ENCODE data around the gene SASH1.

SASH1 gene

DNA sequence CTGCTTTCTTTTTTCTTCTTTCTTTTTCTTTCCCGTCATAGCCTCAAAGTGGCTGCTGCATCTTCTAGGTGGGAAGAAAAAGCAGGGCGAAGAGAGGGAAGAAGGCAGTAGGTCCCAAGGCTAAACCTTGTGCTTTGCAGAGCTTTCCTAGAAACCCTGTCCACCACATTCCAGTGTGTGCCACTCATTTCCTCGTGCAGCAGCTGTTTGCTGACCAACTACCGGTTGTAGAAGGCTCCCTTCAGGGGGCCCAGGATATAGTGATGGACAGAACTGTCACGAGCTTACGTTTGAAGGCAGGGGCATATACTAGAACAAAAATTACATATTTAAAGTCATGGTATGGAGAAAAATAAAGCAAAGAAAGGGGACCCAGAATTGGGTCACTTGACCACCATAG lies 103.0 kb downstream of the SASH1 start:
- Histone ChIP-seq H3K4me2 (ENCODE audit: low read depth, low read length) (no peak overlapping the region), H3K4me1 (ENCODE audit: low read length) (no peaks in the 10 kb centered on the region)

DNA sequence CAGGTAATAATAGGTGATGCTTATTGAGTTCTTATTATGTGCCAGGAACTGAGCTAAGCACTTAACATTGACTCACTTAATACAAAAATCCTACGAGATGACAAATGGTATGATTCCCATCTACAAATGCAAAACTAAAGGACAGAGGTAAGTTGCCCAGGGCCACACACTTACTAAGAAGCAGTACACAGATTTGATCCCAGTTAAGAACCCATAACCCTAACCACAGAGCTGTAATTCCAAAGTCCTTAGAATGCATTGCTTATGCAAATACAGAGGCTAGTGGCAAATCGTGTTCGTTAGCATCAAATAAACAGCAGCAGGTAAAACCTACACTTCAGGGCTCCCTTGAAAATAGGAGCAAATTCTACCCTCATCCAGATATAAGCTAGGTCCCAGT lies 104.0 kb downstream of the SASH1 start:
- H3K79me2 ChIP-seq (ENCODE audit: low read length): no peaks in the 10 kb centered on the region
- no peak overlapping the region for H3K27ac ChIP-seq (ENCODE audit: low read length)
- H3K4me1 ChIP-seq (ENCODE audit: low read length): no peaks in the 10 kb centered on the region
- H3F3A ChIP-seq (ENCODE audit: insufficient read depth, low read length): no peaks in the 10 kb centered on the region
- H2AFZ ChIP-seq (ENCODE audit: low read length): no peak overlapping the region
- no peaks in the 10 kb centered on the region for H3K27me3 ChIP-seq (replicated peaks; ENCODE audit: insufficient read depth, low read length)
- no peak overlapping the region for H3K9ac ChIP-seq (ENCODE audit: low read length)
- H3K9me2 ChIP-seq (replicated peaks; ENCODE audit: insufficient read depth, low read length): no peaks in the 10 kb centered on the region
- no peak overlapping the region for H3K4me2 ChIP-seq (ENCODE audit: low read depth, low read length)
- DNase-seq: no peak
- no peaks in the 10 kb centered on the region for H3K9me3 ChIP-seq (replicated peaks; ENCODE audit: insufficient read depth, low read length)
- H3K36me3 ChIP-seq (replicated peaks; ENCODE audit: insufficient read depth, low read length): no peaks in the 10 kb centered on the region
- no peak for TF ChIP-seq EZH2 (optimal IDR thresholded peaks at IDR 0.05; ENCODE audit: low read depth, low read length)
- TF ChIP-seq, protein P1, sequence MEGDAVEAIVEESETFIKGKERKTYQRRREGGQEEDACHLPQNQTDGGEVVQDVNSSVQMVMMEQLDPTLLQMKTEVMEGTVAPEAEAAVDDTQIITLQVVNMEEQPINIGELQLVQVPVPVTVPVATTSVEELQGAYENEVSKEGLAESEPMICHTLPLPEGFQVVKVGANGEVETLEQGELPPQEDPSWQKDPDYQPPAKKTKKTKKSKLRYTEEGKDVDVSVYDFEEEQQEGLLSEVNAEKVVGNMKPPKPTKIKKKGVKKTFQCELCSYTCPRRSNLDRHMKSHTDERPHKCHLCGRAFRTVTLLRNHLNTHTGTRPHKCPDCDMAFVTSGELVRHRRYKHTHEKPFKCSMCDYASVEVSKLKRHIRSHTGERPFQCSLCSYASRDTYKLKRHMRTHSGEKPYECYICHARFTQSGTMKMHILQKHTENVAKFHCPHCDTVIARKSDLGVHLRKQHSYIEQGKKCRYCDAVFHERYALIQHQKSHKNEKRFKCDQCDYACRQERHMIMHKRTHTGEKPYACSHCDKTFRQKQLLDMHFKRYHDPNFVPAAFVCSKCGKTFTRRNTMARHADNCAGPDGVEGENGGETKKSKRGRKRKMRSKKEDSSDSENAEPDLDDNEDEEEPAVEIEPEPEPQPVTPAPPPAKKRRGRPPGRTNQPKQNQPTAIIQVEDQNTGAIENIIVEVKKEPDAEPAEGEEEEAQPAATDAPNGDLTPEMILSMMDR (IDR thresholded peaks at IDR 0.05; ENCODE audit: low read length): no peak
- TF ChIP-seq EZH2phosphoT487 (IDR thresholded peaks at IDR 0.05; ENCODE audit: low read length): no peak
- no peaks in the 10 kb centered on the region for H4K20me1 ChIP-seq (ENCODE audit: insufficient read depth, low read length)
- H3K4me3 ChIP-seq (ENCODE audit: low read length): no peak overlapping the region

More for the DNA sequence above, 103.0 kb downstream of the SASH1 start:
- H2AFZ ChIP-seq (ENCODE audit: low read length): no peak overlapping the region
- no peak overlapping the region for H3K4me3 ChIP-seq (ENCODE audit: low read length)
- H3F3A ChIP-seq (ENCODE audit: insufficient read depth, low read length): no peaks in the 10 kb centered on the region
- H3K9me3 ChIP-seq (replicated peaks; ENCODE audit: insufficient read depth, low read length): no peaks in the 10 kb centered on the region
- H4K20me1 ChIP-seq (ENCODE audit: insufficient read depth, low read length): no peaks in the 10 kb centered on the region
- no peak for DNase-seq
- no peak overlapping the region for H3K9ac ChIP-seq (ENCODE audit: low read length)
- no peaks in the 10 kb centered on the region for H3K9me2 ChIP-seq (replicated peaks; ENCODE audit: insufficient read depth, low read length)
- H3K27ac ChIP-seq (ENCODE audit: low read length): no peak overlapping the region
- TF ChIP-seq EZH2 (optimal IDR thresholded peaks at IDR 0.05; ENCODE audit: low read depth, low read length) (no peak), EZH2phosphoT487 (IDR thresholded peaks at IDR 0.05; ENCODE audit: low read length) (no peak)
- TF ChIP-seq, protein P1 (IDR thresholded peaks at IDR 0.05; ENCODE audit: low read length): no peak
- H3K27me3 ChIP-seq (replicated peaks; ENCODE audit: insufficient read depth, low read length): no peaks in the 10 kb centered on the region
- no peaks in the 10 kb centered on the region for H3K36me3 ChIP-seq (replicated peaks; ENCODE audit: insufficient read depth, low read length)
- no peaks in the 10 kb centered on the region for H3K79me2 ChIP-seq (ENCODE audit: low read length)

DNA sequence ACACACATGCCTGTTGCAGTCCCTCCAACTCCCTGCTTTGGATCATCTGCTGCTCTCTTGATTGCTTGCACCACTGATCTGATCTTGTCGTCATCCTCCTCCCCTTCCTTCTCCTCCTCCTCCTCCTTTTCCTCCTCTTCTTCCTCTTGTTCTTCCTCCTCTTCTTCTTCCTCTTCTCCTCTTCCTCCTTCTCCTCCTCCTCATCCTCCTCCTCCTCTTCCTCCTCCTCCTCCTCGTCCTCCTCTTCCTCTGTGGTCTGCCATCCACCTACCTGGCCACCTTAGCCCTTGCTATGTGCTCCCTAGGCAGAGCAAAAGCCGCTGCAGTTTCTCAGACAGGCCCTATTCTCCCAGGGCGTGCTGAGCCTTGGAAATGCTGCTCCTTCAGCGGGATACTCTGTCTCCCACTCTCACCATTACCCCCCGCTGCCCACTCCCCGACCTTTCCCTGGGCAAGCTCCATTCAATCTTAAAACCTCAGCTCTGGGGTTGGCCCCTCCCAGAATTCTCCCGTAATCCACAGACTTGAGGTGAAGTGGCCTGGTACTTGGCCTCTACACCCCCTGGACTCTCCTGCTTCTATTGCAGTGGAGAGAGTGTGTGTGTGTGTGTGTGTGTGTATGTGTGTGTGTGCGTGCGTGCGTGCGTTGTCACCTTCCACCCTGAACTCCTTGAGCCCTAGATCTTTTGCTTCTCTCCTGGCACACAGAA lies 105.0 kb downstream of the SASH1 start:
- no peak overlapping the region for H3K4me2 ChIP-seq (ENCODE audit: low read depth, low read length)
- H3K9me3 ChIP-seq (replicated peaks; ENCODE audit: insufficient read depth, low read length): no peaks in the 10 kb centered on the region
- no peaks in the 10 kb centered on the region for H3K9me2 ChIP-seq (replicated peaks; ENCODE audit: insufficient read depth, low read length)
- H2AFZ ChIP-seq (ENCODE audit: low read length): no peak overlapping the region
- H3K27me3 ChIP-seq (replicated peaks; ENCODE audit: insufficient read depth, low read length): no peaks in the 10 kb centered on the region
- no peaks in the 10 kb centered on the region for H3K79me2 ChIP-seq (ENCODE audit: low read length)
- no peak overlapping the region for H3K4me3 ChIP-seq (ENCODE audit: low read length)
- H4K20me1 ChIP-seq (ENCODE audit: insufficient read depth, low read length): no peaks in the 10 kb centered on the region
- no peaks in the 10 kb centered on the region for H3F3A ChIP-seq (ENCODE audit: insufficient read depth, low read length)
- H3K36me3 ChIP-seq (replicated peaks; ENCODE audit: insufficient read depth, low read length): no peaks in the 10 kb centered on the region
- no peak overlapping the region for H3K27ac ChIP-seq (ENCODE audit: low read length)
- no peak overlapping the region for H3K9ac ChIP-seq (ENCODE audit: low read length)
- no peaks in the 10 kb centered on the region for H3K4me1 ChIP-seq (ENCODE audit: low read length)
- no peak for TF ChIP-seq EZH2 (optimal IDR thresholded peaks at IDR 0.05; ENCODE audit: low read depth, low read length)
- no peak for DNase-seq

DNA sequence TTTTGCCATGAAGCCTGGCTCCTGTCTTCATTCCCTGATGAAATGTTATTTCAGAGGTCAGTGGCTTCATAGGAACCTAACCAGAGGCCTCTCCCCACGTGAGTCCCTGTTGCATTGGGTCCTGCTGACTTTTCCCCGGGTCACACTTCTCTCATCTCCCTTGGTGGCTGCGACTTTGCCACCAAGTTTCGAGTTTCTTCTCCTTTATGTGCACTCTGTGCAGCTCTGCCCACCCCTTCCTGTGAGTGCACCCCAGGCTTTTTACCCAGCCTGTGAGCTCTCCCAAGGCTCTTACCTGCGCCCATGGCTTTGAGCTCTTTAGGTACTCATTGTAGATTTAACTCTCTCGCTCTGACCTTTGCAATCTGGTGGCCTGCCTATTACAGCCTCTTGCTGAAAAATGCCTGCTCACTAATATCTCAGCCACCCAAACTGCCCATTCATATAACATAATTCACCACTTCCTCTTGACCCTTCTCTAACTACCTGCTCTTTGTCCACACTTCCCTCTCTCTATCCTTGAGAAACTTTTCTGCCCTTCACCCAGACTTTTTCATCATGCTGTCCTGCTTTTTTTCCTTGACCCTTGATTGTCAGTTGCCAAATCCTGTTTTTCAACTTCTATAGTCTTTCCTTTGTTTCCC lies 105.9 kb downstream of the SASH1 start:
- Histone ChIP-seq H3K27ac (ENCODE audit: low read length) (no peak overlapping the region), H3K36me3 (replicated peaks; ENCODE audit: insufficient read depth, low read length) (no peaks in the 10 kb centered on the region), H3K9ac (ENCODE audit: low read length) (no peak overlapping the region), H3K4me1 (ENCODE audit: low read length) (no peaks in the 10 kb centered on the region), H3K4me2 (ENCODE audit: low read depth, low read length) (no peak overlapping the region), H4K20me1 (ENCODE audit: insufficient read depth, low read length) (no peaks in the 10 kb centered on the region), H2AFZ (ENCODE audit: low read length) (no peak overlapping the region), H3K79me2 (ENCODE audit: low read length) (no peaks in the 10 kb centered on the region), H3F3A (ENCODE audit: insufficient read depth, low read length) (no peaks in the 10 kb centered on the region), H3K9me3 (replicated peaks; ENCODE audit: insufficient read depth, low read length) (no peaks in the 10 kb centered on the region), H3K9me2 (replicated peaks; ENCODE audit: insufficient read depth, low read length) (no peaks in the 10 kb centered on the region), H3K4me3 (ENCODE audit: low read length) (no peak overlapping the region), H3K27me3 (replicated peaks; ENCODE audit: insufficient read depth, low read length) (no peaks in the 10 kb centered on the region)
- DNase-seq: no peak
- TF ChIP-seq EZH2phosphoT487 (IDR thresholded peaks at IDR 0.05; ENCODE audit: low read length) (no peak), EZH2 (optimal IDR thresholded peaks at IDR 0.05; ENCODE audit: low read depth, low read length) (no peak)
- TF ChIP-seq, protein P1 (IDR thresholded peaks at IDR 0.05; ENCODE audit: low read length): no peak
